HG02870 (cell line): ENCODE data around the gene EXOC6.

Experiments
- ATAC-seq: cut with Tn5 transposase; IDR thresholded peaks from one replicate; pipeline ENCODE4 v1.9.1; 2021; ENCODE audit warnings: mild to moderate bottlenecking, moderate library complexity; ENCODE audit not compliant: unreplicated experiment

The EXOC6 gene

DNA sequence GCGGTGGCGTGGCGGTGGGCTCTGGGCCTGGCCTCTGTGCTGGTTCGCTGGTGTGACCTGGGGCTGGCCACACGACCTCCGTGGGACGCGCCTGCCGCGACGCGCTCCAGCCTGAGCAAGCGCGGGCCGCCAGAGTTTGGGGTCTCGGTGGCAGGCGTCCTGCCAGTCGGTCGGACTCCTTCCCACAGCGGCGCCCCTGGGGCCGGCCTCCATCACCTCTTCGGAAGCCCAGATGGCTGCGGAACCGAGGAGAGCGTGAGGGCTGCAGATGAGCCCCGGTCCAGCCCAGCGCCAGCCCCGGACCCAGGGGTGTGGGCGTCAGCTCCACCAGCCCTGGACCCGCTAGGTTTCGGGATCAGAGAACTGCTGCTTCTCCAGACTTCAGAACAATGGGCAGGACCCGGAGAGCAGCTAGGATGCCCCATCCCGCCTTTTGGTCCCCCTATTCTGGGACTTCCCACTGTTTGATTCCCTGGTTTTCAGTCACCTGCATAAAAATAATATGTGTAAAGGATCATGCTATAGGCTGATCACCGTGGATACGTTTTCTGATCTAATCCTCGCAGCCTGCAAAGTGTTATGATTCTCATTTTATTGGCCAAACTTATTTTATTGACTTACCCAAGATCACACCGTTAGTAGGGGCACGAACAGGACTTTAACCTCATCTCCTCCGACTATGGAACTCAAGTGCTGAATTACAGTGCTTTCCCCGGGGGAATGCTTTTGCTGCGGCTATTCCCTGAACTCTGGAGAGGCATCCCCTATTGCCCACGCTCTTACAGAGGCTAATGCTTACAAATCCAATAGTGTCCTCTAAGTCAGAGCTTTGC lies 215.0 kb downstream of the EXOC6 start:
- ATAC-seq = no peak

GRCh38 chr10:93063977-93064660 lies 215.8 kb downstream of the EXOC6 start:
- ATAC-seq = no peak

DNA sequence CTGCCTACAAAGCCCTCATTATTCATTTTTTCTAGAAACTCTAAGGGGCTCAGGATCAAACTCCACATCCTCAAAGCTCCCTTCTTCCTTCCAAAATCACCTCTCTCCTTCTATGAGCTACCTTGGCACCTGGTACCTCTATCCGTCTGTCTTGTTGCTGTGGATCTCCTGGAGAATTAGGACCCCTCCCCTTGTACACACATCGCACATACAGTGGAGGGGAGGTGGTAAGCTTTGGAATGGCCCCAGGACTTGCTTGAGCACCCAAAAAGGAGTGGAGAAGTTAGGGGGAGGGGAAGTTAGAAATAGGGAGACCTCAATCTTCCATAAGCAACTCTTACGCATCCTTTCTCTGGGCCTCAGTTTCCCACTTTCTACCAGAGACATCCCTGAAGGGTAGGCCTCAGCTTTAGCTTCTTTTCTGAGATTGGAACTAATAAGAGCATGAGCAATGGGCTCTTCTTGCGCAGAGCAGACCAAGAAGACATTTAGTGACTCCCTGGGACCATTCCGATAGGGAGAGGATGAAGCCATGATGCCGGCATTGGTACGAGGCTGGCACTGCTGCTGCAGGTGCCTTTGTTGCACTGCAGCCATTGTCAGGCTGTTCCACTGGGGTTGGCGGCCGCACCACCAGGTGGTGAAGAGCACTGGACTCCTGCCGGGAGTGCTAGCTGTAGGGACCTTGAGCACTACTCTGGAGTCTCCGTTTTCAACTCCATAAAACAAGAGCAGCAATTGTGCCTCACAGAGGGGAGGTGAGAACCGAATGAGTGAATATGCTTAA lies 216.7 kb downstream of the EXOC6 start:
- ATAC-seq = no peak

GRCh38 chr10:93065675-93066543 lies 217.6 kb downstream of the EXOC6 start:
- no peak for ATAC-seq

GRCh38 chr10:93066544-93066913 lies 218.2 kb downstream of the EXOC6 start:
- ATAC-seq = no peak

DNA sequence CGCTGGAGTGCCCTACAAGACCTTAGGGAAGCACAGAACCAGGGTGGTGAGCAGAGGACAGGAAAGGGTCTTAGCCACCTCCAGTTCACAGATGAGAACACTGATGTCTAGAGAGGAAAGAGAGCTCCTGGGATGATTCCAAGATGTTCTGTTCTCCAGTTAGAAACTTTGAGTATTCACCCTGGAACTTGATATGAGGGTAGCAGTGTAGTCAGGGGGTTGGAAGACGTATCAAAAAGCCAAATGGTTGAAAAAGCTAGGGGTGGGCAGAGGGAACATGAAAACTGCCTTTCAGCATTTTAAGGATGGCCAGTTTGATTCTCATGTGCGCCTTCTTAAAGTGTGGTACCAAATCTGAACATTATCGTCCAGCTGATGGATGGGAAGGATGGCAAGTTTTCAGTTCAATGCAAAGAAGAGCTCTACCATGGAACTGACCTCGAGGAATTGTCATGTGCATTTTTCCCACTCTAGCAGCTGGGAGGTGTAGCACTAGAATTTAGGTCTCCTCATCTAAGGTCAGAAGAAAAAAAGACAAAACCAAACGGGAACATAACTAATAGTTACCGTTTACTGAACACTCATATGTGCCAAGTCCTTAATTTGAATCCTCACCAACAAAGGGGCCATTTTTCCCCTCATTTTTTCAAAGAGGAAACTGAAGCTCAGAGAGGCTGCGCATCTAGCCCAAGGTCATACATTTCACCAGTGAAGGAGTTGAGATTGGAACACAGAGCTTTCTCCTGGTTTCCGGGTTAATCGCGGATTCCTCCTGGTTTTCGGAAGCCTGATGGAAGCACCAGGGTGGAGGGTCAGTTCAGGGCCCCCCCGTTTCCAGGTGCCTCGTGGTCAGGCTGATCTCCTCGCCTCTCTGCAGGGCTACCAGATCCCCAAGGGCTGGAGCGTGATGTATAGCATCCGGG lies 219.4 kb downstream of the EXOC6 start:
- no peak for ATAC-seq

DNA sequence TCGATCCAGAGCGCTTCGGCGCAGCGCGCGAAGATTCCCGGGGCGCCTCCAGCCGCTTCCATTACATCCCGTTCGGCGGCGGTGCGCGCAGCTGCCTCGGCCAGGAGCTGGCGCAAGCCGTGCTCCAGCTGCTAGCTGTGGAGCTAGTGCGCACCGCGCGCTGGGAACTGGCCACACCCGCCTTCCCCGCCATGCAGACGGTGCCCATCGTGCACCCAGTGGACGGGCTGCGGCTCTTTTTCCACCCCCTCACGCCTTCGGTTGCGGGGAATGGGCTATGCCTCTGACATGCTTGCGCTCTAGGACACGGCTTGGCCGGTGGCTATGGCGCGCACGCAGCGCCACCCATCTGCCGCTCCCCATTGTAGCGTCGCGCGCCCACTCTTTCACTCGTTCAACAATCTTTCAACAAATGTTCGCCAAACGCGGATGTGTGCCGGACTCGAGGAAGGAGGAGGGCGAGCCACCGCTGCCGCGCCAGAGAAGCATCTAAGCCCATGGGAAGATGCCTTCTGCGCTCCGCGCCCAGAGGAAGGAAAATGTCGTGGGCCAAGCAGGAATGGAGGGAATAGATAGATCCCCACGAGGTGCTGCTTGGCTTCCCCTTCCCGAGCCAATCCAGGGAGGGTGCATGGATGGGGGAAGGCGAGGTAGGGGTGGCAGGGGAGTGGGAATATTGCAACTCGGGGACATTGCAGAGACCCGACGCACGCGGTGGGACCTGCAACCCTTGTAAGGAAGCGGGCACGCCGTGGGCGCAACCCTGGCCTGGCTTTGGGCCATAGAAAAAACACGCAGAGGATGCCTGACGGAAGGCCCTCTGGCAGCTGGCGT lies 220.3 kb downstream of the EXOC6 start:
- ATAC-seq = no peak

DNA sequence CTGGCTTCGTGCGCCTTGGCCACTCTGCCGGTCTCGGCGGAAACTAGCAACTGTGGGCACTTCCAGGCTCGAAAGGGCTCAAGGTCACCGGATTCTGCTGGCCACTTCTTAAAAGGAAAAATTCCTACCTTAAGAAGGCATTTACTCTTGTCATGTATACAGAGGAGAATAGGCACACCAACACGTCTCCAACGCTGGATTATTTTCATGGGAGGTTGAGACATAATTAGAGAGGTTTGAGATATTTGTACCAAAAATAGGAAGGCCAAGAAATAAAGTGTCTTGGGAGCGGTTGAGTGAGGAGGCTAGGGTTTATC lies 220.9 kb downstream of the EXOC6 start:
- no peak for ATAC-seq

DNA sequence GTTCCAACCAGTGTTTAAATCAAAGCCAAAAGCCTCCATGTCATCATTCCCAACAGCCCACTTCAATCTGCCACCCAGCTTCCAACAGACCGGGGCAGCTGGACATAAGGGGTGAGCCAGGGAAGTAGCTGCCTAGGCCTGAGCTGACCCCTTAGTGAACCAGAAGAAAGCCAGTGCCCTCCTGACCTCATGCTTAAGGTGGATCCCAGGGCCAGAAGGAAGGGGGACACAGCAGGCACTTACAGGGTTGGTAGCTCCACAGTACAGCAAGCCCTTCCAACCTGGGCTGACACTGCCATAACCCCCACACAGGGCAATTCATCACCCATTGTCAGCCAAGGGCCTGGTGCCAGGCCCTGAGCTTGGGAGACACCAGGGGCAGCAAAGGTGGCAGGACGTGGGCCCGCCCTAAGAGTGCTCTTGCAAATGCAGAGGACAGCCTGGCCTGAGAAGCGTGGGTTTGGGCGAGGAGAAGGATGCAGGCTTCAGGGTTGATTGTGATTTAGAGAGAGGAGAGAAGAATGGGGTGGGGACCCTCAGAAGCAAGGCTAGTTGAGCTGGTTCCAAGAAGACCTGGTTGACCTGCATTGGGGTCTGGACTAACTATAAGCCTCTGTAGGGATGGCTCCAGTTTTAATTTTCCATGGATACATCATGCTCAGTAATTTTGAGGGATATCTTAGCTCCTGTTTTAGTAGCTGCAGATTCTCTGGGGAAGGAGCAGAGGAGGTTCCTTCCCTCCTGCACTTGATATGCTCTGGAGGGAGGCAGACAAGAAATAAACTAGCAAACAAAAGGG lies 222.3 kb downstream of the EXOC6 start:
- no peak for ATAC-seq

DNA sequence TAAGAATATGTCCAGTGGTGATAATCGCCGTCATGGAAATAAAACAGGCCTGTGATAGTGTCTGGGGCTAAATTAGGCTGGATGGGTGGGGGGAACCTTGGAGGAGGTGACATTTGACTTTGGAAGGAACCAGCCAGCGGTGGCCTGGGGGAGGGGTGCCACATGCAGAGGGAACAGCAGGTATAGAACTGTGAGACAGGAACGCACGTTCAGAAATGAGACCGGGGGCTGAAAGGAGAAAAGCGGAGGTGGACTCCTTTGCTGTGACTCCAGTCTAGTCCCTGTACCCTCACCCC lies 222.8 kb downstream of the EXOC6 start:
- no peak for ATAC-seq

DNA sequence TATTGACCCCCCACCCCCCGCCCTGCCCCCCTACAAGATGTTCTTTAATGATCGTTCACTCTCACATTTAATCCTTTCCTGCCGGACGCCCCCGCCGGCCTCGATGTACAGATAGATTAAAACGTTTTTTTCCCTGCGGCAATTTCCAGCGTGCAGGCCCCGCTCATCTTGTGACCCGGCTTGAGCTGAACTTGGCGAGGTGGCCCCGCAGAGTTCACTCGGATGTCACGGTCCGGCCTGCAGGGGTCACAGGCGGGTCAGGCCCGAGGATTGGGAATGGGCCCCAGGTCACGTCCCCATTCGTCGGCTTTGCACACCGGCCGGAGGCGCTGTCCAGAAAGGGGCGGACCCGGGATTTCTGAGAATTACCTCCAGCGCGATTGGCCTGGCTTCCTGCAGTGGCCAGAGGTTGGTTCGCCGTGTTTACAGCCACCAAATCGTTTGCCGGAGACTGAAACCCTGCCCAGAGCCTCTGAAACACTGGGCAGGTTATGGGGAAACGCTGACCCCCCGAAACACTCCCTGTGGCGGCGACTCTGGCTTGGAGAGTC lies 223.4 kb downstream of the EXOC6 start:
- ATAC-seq = no peak

GRCh38 chr10:93072225-93072712 lies 223.9 kb downstream of the EXOC6 start:
- no peak for ATAC-seq

- ATAC-seq = no peak
Measured at GRCh38 chr10:93072713-93073538, 224.6 kb downstream of the EXOC6 start.

DNA sequence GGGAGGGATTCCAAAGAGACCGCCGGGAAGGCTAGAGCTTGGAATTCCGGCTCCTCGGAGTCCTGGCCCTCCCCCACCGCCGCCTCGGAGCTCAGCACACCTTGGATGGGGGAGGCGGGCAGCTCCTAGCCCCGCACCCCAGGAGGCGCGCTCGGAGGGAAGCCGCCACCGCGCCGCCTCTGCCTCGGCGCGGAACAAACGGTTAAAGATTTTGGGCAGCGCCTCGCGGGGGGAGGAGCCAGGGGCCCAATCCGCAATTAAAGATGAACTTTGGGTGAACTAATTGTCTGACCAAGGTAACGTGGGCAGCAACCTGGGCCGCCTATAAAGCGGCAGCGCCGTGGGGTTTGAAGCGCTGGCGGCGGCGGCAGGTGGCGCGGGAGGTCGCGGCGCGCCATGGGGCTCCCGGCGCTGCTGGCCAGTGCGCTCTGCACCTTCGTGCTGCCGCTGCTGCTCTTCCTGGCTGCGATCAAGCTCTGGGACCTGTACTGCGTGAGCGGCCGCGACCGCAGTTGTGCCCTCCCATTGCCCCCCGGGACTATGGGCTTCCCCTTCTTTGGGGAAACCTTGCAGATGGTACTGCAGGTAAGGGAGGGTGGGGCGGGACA lies 225.3 kb downstream of the EXOC6 start, which contains the start of gene CYP26A1:
TSS of gene CYP26A1 (plus strand) at position 355 of the 608 bp plus-strand sequence. CDS start at position 397, 42 bp downstream.
- ATAC-seq = no peak

GRCh38 chr10:93074147-93074596 lies 225.9 kb downstream of the EXOC6 start:
- ATAC-seq = no peak

DNA sequence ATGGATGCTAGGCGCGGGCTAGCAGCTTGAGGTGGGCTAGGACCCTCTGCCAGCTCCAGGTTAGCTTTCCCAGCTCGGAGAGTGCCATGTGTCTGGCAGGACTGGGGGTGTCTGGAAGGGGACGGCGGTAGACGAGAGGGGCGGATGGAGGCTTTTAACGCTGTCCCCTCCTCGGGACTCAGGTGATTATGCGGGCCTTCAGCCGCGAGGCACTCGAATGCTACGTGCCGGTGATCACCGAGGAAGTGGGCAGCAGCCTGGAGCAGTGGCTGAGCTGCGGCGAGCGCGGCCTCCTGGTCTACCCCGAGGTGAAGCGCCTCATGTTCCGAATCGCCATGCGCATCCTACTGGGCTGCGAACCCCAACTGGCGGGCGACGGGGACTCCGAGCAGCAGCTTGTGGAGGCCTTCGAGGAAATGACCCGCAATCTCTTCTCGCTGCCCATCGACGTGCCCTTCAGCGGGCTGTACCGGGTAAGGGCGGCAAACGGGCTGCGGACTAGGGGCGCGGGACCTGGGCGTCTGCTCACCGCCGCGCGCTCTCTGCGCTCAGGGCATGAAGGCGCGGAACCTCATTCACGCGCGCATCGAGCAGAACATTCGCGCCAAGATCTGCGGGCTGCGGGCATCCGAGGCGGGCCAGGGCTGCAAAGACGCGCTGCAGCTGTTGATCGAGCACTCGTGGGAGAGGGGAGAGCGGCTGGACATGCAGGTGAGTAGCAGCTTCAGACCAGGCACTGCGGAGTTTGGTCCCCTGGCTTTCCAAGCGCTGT lies 226.5 kb downstream of the EXOC6 start:
- no peak for ATAC-seq
